Measurements from ENCODE around the gene DNMT3L.

DNA sequence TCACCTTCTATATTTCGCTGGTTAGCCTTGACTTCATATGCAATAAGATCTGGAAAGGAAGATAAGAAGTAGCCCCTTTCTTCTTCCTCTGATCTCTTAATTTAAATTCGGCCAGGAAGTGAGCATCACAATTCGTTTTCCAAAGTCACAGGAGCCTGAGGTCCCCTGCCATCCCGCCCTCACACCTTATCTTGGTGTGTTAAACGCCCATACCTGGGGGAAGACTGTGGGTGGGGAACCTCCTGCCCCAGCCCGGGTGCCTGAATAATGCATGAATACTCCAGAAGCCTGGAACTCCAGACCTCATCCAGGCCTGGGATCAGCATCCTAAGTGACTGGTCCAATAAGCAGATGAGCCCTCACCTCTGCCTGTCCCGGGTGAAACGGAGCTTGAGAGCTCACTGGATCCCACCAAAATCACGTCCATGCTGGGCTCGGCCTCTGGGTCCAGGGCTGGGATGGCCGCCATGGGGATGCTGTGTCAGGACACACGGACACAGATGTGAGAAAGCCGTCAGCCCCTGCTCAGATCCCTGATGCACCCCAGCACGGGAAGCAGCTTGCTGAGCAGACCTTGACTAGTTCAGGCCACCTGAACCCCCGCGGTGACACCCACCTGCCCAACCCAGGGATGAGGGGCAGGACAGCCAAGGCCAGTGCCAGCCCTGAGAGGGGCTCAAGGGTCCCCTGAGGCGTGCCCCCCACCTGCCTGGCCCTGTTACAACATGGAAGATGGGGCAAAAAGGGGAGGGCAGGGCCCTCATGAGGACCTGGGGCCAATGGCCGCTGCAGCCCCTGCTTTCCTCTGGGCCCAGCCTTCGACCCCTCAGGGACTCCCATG, 686 bp downstream of the DNMT3L start:
- TF ChIP-seq, protein P1, sequence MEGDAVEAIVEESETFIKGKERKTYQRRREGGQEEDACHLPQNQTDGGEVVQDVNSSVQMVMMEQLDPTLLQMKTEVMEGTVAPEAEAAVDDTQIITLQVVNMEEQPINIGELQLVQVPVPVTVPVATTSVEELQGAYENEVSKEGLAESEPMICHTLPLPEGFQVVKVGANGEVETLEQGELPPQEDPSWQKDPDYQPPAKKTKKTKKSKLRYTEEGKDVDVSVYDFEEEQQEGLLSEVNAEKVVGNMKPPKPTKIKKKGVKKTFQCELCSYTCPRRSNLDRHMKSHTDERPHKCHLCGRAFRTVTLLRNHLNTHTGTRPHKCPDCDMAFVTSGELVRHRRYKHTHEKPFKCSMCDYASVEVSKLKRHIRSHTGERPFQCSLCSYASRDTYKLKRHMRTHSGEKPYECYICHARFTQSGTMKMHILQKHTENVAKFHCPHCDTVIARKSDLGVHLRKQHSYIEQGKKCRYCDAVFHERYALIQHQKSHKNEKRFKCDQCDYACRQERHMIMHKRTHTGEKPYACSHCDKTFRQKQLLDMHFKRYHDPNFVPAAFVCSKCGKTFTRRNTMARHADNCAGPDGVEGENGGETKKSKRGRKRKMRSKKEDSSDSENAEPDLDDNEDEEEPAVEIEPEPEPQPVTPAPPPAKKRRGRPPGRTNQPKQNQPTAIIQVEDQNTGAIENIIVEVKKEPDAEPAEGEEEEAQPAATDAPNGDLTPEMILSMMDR (IDR thresholded peaks at IDR 0.05) = no peak
- TF ChIP-seq POLR2A (IDR thresholded peaks at IDR 0.05) = no peak

Measured in Peyer's patch (tissue), 4 donors.